Large intestine (tissue), 3 donors: Measurements from ENCODE around the gene CYP4A11. TPM values are rescaled to one million over a fixed set of nuclear protein-coding genes. Genes with fewer than 3 reads are reported as not detected.
"Not testable (repeated sequence)": the region's sequence is repeated elsewhere in the genome, so short reads cannot be mapped to it uniquely, and the experiment has no call there.

Experiments
- DNase-seq, 2 donors: peaks; one replicate each; pipeline versions ENCODE4 v3.0.0 to v3.0.0-alpha.2; 2013
- H3K27ac ChIP-seq: one replicate; pipeline ENCODE4 v1.5.1; 2013; ENCODE audit warnings: low read length
- H3K27me3 ChIP-seq: 2 replicates; pipeline ENCODE4 v1.6.1; 2013; ENCODE audit warnings: low read length; ENCODE audit not compliant: control insufficient read depth, insufficient read depth
- H3K36me3 ChIP-seq: 2 replicates; pipeline ENCODE4 v1.6.1; 2013; ENCODE audit warnings: low read length; ENCODE audit not compliant: control insufficient read depth, insufficient read depth
- H3K4me1 ChIP-seq: one replicate; pipeline ENCODE4 v1.6.1; 2013; ENCODE audit warnings: low read length; ENCODE audit not compliant: control insufficient read depth, insufficient read depth
- H3K4me3 ChIP-seq: one replicate; pipeline ENCODE4 v1.5.1; 2013; ENCODE audit warnings: low read length
- H3K9me3 ChIP-seq: one replicate; pipeline ENCODE4 v1.6.1; 2013; ENCODE audit warnings: mild to moderate bottlenecking, low read depth, low read length, moderate library complexity; ENCODE audit not compliant: control insufficient read depth
- WGBS: methylation state at CpG from one replicate; pipeline ENCODE4 v1.1.5; 2013; ENCODE audit warnings: low lambda C conversion rate; ENCODE audit not compliant: insufficient coverage; 5-methylcytosine and 5-hydroxymethylcytosine counted together
- polyA plus RNA-seq: library from polyadenylated mRNA; unstranded; fragments of 120-200 nt; gene quantifications from one replicate; pipeline ENCODE4 v1.2.1, GENCODE V29; 2013

The CYP4A11 gene
- polyA plus RNA-seq, 1 donor: 0.13 TPM

- H3K27ac ChIP-seq, H3K27me3 ChIP-seq, H3K9me3 ChIP-seq, DNase-seq, H3K4me3 ChIP-seq, H3K36me3 ChIP-seq, H3K4me1 ChIP-seq: not testable (repeated sequence)
- no CpG with 5 or more reads among the region's 2 CpGs for WGBS
These were observed 12.6 kb upstream of the CYP4A11 start for GRCh38 chr1:46953847-46954246.

DNA sequence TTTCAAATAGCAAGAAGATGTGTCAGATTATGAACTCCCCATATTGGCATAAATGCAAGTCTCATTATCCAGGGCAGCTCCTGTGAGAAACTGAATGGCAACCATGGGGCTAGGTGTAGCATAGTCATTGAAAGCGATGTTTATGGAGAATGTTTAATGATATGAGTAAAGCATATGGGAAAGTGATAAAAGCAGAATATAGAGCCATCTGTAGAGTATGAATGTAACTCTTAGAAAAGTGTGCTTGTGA, 8.1 kb upstream of the CYP4A11 start:
- H3K9me3 ChIP-seq, H3K36me3 ChIP-seq, DNase-seq, H3K27ac ChIP-seq, H3K4me1 ChIP-seq, H3K4me3 ChIP-seq, H3K27me3 ChIP-seq: not testable (repeated sequence)
- no CpG with 5 or more reads among the region's 1 CpG for WGBS

GRCh38 chr1:46948629-46949416, 7.5 kb upstream of the CYP4A11 start:
- no peak overlapping the region for H3K27ac ChIP-seq
- no peaks in the 10 kb centered on the region for H3K36me3 ChIP-seq
- DNase-seq: peak in 1 of 2 donors; percentile 34
- WGBS: 33% methylated on average over 1 of the region's 5 CpGs
- H3K27me3 ChIP-seq: no peaks in the 10 kb centered on the region
- peaks cover 3% of the 10 kb centered on the region for H3K4me1 ChIP-seq
- no peak overlapping the region for H3K4me3 ChIP-seq
- no peaks in the 10 kb centered on the region for H3K9me3 ChIP-seq

DNA sequence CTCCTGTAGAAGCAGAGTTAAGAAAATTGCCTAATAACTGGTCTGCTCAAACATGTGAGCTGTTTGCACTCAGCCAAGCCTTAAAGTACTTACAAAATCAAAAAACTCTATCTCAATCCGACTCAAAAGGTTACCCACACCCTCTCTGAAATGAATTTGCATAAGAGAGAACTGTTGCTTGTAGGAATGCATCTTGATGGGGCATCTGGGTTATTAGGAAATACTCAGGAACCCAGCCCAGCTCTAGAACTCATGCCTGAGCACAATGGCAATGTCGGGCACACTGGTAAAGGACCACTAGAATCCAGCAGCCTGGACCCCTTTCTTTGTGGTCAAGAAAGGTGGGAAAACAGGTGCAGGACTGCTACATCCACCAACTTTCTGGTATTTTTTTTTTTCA, 6.4 kb upstream of the CYP4A11 start:
- not testable (repeated sequence) for H3K27ac ChIP-seq, H3K4me1 ChIP-seq, H3K27me3 ChIP-seq, DNase-seq, H3K4me3 ChIP-seq, H3K9me3 ChIP-seq, H3K36me3 ChIP-seq
- no CpG with 5 or more reads among the region's 2 CpGs for WGBS

DNA sequence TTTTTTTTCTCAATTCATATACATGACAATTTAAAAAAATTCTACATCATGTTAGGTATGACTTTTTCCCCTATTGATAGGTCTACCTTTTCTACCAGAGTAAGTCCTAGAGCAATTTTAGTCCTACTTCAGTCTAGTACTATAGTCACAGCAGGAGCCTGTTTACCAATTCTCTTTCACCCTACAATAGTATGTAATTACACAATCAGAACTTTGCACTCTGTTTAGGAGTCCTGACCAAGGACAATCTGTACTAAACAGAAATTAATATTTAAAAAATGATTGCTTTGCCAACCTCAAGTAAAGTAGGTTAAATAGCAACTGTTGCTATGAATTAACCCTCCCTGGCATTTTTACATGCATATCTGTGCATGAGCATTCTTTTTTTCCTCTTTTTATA, 810 bp upstream of the CYP4A11 start:
- peaks cover 23% of the 10 kb centered on the region for H3K4me1 ChIP-seq
- H3K27me3 ChIP-seq: no peaks in the 10 kb centered on the region
- DNase-seq: peak; percentile 70 to 84
- H3K27ac ChIP-seq: peak overlapping the region; percentile 54
- no peaks in the 10 kb centered on the region for H3K36me3 ChIP-seq
- H3K4me3 ChIP-seq: no peak overlapping the region
- no peaks in the 10 kb centered on the region for H3K9me3 ChIP-seq

GRCh38 chr1:46940307-46940706, 969 bp downstream of the CYP4A11 start:
- H3K36me3 ChIP-seq: no peaks in the 10 kb centered on the region
- peak overlapping the region; percentile 43 for H3K27ac ChIP-seq
- H3K27me3 ChIP-seq: no peaks in the 10 kb centered on the region
- no CpG with 5 or more reads among the region's 7 CpGs for WGBS
- no peak overlapping the region for H3K4me3 ChIP-seq
- peaks cover 21% of the 10 kb centered on the region for H3K4me1 ChIP-seq
- no peaks in the 10 kb centered on the region for H3K9me3 ChIP-seq
- peak; percentile 62 to 80 for DNase-seq

DNA sequence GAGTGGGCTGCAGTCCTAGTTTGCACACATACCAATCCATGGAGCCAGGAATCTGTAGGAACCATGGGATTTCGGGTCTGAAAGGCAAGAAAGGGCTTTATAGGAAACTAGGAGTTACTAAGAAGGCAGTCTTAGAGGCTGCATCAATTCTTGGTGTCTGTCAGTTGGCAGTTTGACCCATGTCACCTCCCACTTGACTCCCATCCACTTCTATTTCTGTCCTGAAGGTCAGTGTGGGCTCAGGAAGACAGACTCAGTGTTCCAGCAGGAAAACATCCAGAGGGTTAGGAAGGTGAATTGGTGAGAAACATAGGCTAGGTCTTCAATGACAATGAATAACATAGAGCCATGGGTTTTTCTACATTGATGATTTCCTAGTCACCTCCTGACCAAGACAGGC, 4.0 kb downstream of the CYP4A11 start:
- H3K27ac ChIP-seq: no peak overlapping the region
- no peaks in the 10 kb centered on the region for H3K27me3 ChIP-seq
- peaks cover 21% of the 10 kb centered on the region for H3K4me1 ChIP-seq
- no peaks in the 10 kb centered on the region for H3K36me3 ChIP-seq
- no peak overlapping the region for H3K4me3 ChIP-seq
- DNase-seq: no peak
- H3K9me3 ChIP-seq: no peaks in the 10 kb centered on the region
- no CpG with 5 or more reads among the region's 1 CpG for WGBS

DNA sequence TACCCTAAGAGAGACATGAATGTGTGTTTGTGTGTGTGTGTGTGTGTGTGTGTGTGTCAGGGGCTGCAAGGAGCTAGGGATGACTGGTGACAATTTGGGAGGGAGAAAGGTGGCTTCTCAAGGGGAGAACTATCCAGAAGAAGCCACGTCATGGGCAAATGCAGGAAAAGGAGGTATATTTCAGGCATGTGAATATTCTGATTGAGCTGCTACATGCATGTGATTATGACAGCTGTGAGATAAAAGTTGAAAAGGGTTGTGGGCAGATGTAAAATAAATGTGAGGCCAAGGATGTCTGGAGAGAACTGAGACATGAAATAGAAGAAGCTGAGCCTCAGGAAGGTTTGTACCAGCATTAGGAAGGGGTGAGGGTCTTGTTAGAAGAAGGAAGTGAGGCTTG, 4.5 kb downstream of the CYP4A11 start:
- no peak for DNase-seq
- no CpG with 5 or more reads among the region's 1 CpG for WGBS
- no peak overlapping the region for H3K4me3 ChIP-seq
- H3K27me3 ChIP-seq: no peaks in the 10 kb centered on the region
- no peaks in the 10 kb centered on the region for H3K9me3 ChIP-seq
- H3K27ac ChIP-seq: no peak overlapping the region
- peaks cover 20% of the 10 kb centered on the region for H3K4me1 ChIP-seq
- no peaks in the 10 kb centered on the region for H3K36me3 ChIP-seq

GRCh38 chr1:46934852-46935251, 6.4 kb downstream of the CYP4A11 start:
- H3K9me3 ChIP-seq, H3K36me3 ChIP-seq, H3K27me3 ChIP-seq, H3K4me3 ChIP-seq, DNase-seq, H3K27ac ChIP-seq, H3K4me1 ChIP-seq: not testable (repeated sequence)
- no CpG with 5 or more reads among the region's 8 CpGs for WGBS

DNA sequence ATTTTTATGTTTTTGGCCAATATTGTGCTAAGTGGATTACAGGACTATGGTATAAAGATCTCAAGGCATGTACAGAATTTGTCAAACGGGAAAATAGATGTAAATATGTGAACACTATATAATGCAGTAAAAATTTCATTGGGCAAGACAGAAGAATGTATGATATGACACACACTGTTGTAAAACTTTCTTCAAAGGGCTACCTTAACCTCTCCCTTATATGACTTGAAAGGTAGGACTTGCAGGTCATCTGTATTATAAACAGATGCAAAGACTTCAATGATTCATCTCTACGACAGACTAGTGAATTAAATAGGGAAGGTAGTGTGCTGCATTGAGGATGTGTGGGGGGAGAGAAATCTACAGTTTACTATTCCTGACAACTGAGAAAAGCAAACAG, 9.3 kb downstream of the CYP4A11 start:
- H3K9me3 ChIP-seq, H3K36me3 ChIP-seq, H3K27me3 ChIP-seq, H3K4me3 ChIP-seq, H3K4me1 ChIP-seq, DNase-seq, H3K27ac ChIP-seq: not testable (repeated sequence)
- no CpG with 5 or more reads among the region's 2 CpGs for WGBS

DNA sequence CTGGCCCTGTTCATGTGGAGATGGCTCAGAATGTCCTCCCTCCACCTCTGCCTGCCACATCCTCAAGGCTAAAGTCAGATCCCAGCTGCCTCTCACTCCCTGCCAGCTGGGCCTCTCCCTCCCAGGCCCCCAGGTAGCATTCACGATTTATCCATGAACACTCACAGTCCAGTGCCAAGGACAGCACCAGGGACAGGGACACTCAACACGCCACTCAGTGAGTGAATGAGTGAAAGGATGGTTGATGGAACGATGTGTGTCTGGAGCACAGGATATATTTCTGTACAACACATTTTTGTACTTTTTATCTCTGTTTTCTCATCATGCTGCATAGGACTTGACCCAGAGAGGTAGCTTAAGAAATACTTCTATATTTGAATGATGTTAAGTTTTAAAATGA, 10.1 kb downstream of the CYP4A11 start:
- DNase-seq: no peak
- WGBS: no CpG with 5 or more reads among the region's 3 CpGs
- H3K4me3 ChIP-seq: no peak overlapping the region
- H3K9me3 ChIP-seq: peaks cover 3% of the 10 kb centered on the region
- H3K36me3 ChIP-seq: no peaks in the 10 kb centered on the region
- no peaks in the 10 kb centered on the region for H3K4me1 ChIP-seq
- H3K27me3 ChIP-seq: no peaks in the 10 kb centered on the region
- no peak overlapping the region for H3K27ac ChIP-seq
